ENCODE results near the gene RPL15. TPM values are rescaled to one million over a fixed set of nuclear protein-coding genes. Genes with fewer than 3 reads are reported as not detected.

Gene RPL15
- total RNA-seq, 6 donors from 2014 or later: 326 to 1,968 (median 1,284) TPM

- Histone ChIP-seq H3K36me3 (peaks cover 0 to 13% (median 0%) of the 10 kb centered on the region in 4 donors), H3K27ac (no peak overlapping the region), H3K9me3 (no peaks in the 10 kb centered on the region), H3K27me3 (no peaks in the 10 kb centered on the region), H3K4me3 (no peak overlapping the region), H3K4me1 (peaks cover 23 to 52% (median 38%) of the 10 kb centered on the region in 4 donors)
- no peak for ATAC-seq (ENCODE audit: low FRiP score in 2 of 2)
- no peak for DNase-seq
- no peak for TF ChIP-seq POLR2AphosphoS5 (IDR thresholded peaks at IDR 0.05)
- TF ChIP-seq EP300 (IDR thresholded peaks at IDR 0.05): no peak
- TF ChIP-seq CTCF (IDR thresholded peaks at IDR 0.05): no peak
- no peak for TF ChIP-seq POLR2A (IDR thresholded peaks at IDR 0.05)
- 55 to 75% methylated on average over 1 of the region's 1 CpG for WGBS, 2 donors
Measured at GRCh38 chr3:23953523-23953922, 36.6 kb downstream of the RPL15 start.

- no peak for DNase-seq
- 69 to 73% methylated on average over 5 of the region's 5 CpGs for WGBS, 2 donors
- no peak overlapping the region for H3K4me3 ChIP-seq
- H3K9me3 ChIP-seq: no peaks in the 10 kb centered on the region
- no peaks in the 10 kb centered on the region for H3K27me3 ChIP-seq
- peaks cover 0 to 13% (median 0%) of the 10 kb centered on the region in 4 donors for H3K36me3 ChIP-seq
- no peak for TF ChIP-seq CTCF (IDR thresholded peaks at IDR 0.05)
- TF ChIP-seq POLR2A (IDR thresholded peaks at IDR 0.05): no peak
- no peak for TF ChIP-seq EP300 (IDR thresholded peaks at IDR 0.05)
- TF ChIP-seq POLR2AphosphoS5 (IDR thresholded peaks at IDR 0.05): no peak
- peaks cover 23 to 51% (median 38%) of the 10 kb centered on the region in 4 donors for H3K4me1 ChIP-seq
- H3K27ac ChIP-seq: no peak overlapping the region
- ATAC-seq (ENCODE audit: low FRiP score in 2 of 2): no peak
Measured at GRCh38 chr3:23954144-23954543, 37.2 kb downstream of the RPL15 start.

- no peak for TF ChIP-seq EP300 (IDR thresholded peaks at IDR 0.05)
- TF ChIP-seq POLR2A (IDR thresholded peaks at IDR 0.05): no peak
- no peak for TF ChIP-seq POLR2AphosphoS5 (IDR thresholded peaks at IDR 0.05)
- no peak for TF ChIP-seq CTCF (IDR thresholded peaks at IDR 0.05)
- Histone ChIP-seq H3K9me3 (no peaks in the 10 kb centered on the region), H3K36me3 (peaks cover 0 to 28% (median 3%) of the 10 kb centered on the region in 4 donors), H3K27me3 (no peaks in the 10 kb centered on the region), H3K27ac (no peak overlapping the region), H3K4me1 (peaks cover 1 to 36% (median 20%) of the 10 kb centered on the region in 4 donors), H3K4me3 (no peak overlapping the region)
- ATAC-seq (ENCODE audit: low FRiP score in 2 of 2) (no peak), DNase-seq (no peak)
- 71 to 73% methylated on average over 3 of the region's 3 CpGs for WGBS, 2 donors
Measured at GRCh38 chr3:23956701-23957100, 39.8 kb downstream of the RPL15 start.

GRCh38 chr3:23959135-23959900, 42.4 kb downstream of the RPL15 start:
- Histone ChIP-seq H3K4me3 (no peak overlapping the region), H3K27me3 (no peaks in the 10 kb centered on the region), H3K27ac (peak overlapping the region in 3 of 4 donors; percentile 2 to 61 (median 39)), H3K36me3 (peaks cover 0 to 50% (median 9%) of the 10 kb centered on the region in 4 donors), H3K4me1 (peaks cover 0 to 23% (median 7%) of the 10 kb centered on the region in 4 donors), H3K9me3 (no peaks in the 10 kb centered on the region)
- DNase-seq (no peak), ATAC-seq (ENCODE audit: low FRiP score in 2 of 2) (peak; percentile 38 to 43)
- TF ChIP-seq EP300 (IDR thresholded peaks at IDR 0.05) (peak in 1 of 4 donors; percentile 16), POLR2A (IDR thresholded peaks at IDR 0.05) (no peak), POLR2AphosphoS5 (IDR thresholded peaks at IDR 0.05) (no peak), CTCF (IDR thresholded peaks at IDR 0.05) (no peak)
- 73% methylated on average over 7 of the region's 7 CpGs for WGBS, 2 donors
